ENCODE measurements around the gene SDF4.

- no peak for TF ChIP-seq GATA2 (IDR thresholded peaks at IDR 0.05; ENCODE audit: low read depth, low read length)
- no peak for TF ChIP-seq GATA3 (IDR thresholded peaks at IDR 0.05; ENCODE audit: low read depth, low read length)
Observed at GRCh38 chr1:1236945-1237873, 5.4 kb upstream of the SDF4 start.

Measured in SH-SY5Y (cell line).